Duodenal mucosa (tissue), 2 donors: ENCODE data around the gene HACD4.
"Not testable (repeated sequence)": the region's sequence is repeated elsewhere in the genome, so short reads cannot be mapped to it uniquely, and the experiment has no call there.

Experiments used
- H3K27ac ChIP-seq: one replicate; pipeline ENCODE4 v1.7.0; 2013; ENCODE audit warnings: low read depth, low read length
- H3K27me3 ChIP-seq, 2 donors: one replicate each; pipeline ENCODE4 v1.7.0; 2013; ENCODE audit warnings: low read length in 2 of 2, control low read depth in 1 of 2; ENCODE audit not compliant: insufficient read depth in 2 of 2, control insufficient read depth in 1 of 2
- H3K36me3 ChIP-seq, 2 donors: one replicate each; pipeline ENCODE4 v1.7.0; 2013; ENCODE audit warnings: low read length in 2 of 2, control low read depth in 1 of 2; ENCODE audit not compliant: insufficient read depth in 2 of 2, control insufficient read depth in 1 of 2
- H3K4me1 ChIP-seq, 2 donors: one replicate each; pipeline ENCODE4 v1.7.0; 2013; ENCODE audit warnings: low read length in 2 of 2, control low read depth in 1 of 2; ENCODE audit not compliant: insufficient read depth in 2 of 2, control insufficient read depth in 1 of 2
- H3K4me3 ChIP-seq, 2 donors: one replicate each; pipeline ENCODE4 v1.7.0; 2013; ENCODE audit warnings: low read length in 2 of 2, low read depth in 1 of 2
- H3K9ac ChIP-seq, 2 donors: one replicate each; pipeline ENCODE4 v1.7.0; 2013; ENCODE audit warnings: low read length in 2 of 2, low read depth in 1 of 2
- H3K9me3 ChIP-seq, 2 donors: one replicate each; pipeline ENCODE4 v1.7.0; 2013; ENCODE audit warnings: low read length in 2 of 2, control low read depth in 1 of 2; ENCODE audit not compliant: control insufficient read depth in 1 of 2

The HACD4 gene

DNA sequence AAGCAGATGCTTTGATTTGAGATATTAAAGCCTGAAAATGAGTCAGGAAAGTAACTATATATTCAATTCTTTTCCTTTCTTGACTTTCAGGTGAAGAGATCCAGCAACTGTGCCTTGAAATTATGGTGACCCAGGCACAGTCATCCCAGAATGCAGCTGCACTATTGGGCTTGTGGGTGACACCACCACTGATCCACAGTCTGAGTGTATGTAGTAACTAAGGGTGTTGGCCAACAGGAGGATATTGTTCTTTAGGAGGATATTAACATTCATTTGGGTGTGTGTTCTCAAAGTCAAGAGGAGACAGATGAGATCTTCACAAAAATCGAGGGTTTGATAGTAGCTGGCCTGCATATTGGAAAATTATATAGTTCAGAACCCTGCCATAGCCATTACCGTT, 53.2 kb downstream of the HACD4 start:
- H3K4me3 ChIP-seq, result no peak overlapping the region
- H3K9ac ChIP-seq, result no peak overlapping the region
- H3K36me3 ChIP-seq, result peaks cover 0 to 4% of the 10 kb centered on the region in 2 donors
- no peaks in the 10 kb centered on the region for H3K9me3 ChIP-seq
- no peaks in the 10 kb centered on the region for H3K27me3 ChIP-seq
- H3K4me1 ChIP-seq, result no peaks in the 10 kb centered on the region
- no peak overlapping the region for H3K27ac ChIP-seq

- not testable (repeated sequence) for H3K36me3 ChIP-seq, H3K9me3 ChIP-seq, H3K27me3 ChIP-seq, H3K27ac ChIP-seq, H3K4me1 ChIP-seq, H3K9ac ChIP-seq, H3K4me3 ChIP-seq
Observed at GRCh38 chr9:20974191-20974938, 57.1 kb downstream of the HACD4 start.

DNA sequence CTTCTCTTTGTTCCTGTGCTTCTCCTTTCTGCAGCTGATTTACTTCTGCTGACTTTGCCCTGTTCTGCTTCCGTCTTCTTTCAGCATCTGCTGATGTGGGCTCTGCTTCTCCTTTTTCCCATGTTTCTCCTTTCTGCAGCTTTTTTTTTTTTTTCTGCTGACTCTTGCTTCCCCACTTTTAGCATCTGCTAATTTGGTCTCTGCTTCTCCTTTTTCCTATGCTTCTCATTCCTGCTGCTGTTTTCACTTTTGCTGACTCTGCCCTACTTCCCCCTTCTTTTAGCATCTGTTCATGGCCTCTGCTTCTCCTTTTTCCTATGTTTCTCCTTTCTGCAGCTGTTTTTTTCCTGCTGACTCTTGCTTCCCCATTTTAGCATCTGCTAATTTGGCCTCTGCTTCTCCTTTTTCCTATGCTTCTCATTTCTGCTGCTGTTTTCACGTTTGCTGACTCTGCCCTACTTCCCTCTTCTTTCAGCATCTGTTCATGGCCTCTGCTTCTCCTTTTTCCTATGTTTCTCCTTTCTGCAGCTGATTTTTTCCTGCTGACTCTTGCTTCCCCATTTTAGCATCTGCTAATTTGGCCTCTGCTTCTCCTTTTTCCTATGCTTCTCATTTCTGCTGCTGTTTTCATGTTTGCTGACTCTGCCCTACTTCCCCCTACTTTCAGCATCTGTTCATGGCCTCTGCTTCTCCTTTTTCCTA, 58.0 kb downstream of the HACD4 start:
- not testable (repeated sequence) for H3K36me3 ChIP-seq, H3K27me3 ChIP-seq, H3K9me3 ChIP-seq, H3K27ac ChIP-seq, H3K4me3 ChIP-seq, H3K4me1 ChIP-seq, H3K9ac ChIP-seq

GRCh38 chr9:20972684-20973083, 58.8 kb downstream of the HACD4 start:
- Histone ChIP-seq H3K4me1 (no peaks in the 10 kb centered on the region), H3K4me3 (no peak overlapping the region), H3K9me3 (peaks cover 0 to 2% of the 10 kb centered on the region in 2 donors), H3K36me3 (peaks cover 0 to 4% of the 10 kb centered on the region in 2 donors), H3K27me3 (no peaks in the 10 kb centered on the region), H3K9ac (no peak overlapping the region), H3K27ac (no peak overlapping the region)

- Histone ChIP-seq H3K9ac (no peak overlapping the region), H3K27ac (no peak overlapping the region), H3K4me1 (no peaks in the 10 kb centered on the region)
Observed at GRCh38 chr9:20962536-20963225, 68.8 kb downstream of the HACD4 start.

GRCh38 chr9:20950707-20951106, 80.7 kb downstream of the HACD4 start:
- no peak overlapping the region for H3K9ac ChIP-seq
- no peak overlapping the region for H3K27ac ChIP-seq
- H3K9me3 ChIP-seq, result no peaks in the 10 kb centered on the region
- H3K27me3 ChIP-seq, result no peaks in the 10 kb centered on the region
- no peak overlapping the region for H3K4me3 ChIP-seq
- no peaks in the 10 kb centered on the region for H3K4me1 ChIP-seq
- H3K36me3 ChIP-seq, result peaks cover 15 to 28% of the 10 kb centered on the region in 2 donors

More at GRCh38 chr9:20962536-20963225, 68.8 kb downstream of the HACD4 start:
- Histone ChIP-seq H3K9me3 (no peaks in the 10 kb centered on the region), H3K27me3 (no peaks in the 10 kb centered on the region), H3K36me3 (peaks cover 0 to 2% of the 10 kb centered on the region in 2 donors), H3K4me3 (no peak overlapping the region)
